Measurements from ENCODE around the gene EMC7.

DNA sequence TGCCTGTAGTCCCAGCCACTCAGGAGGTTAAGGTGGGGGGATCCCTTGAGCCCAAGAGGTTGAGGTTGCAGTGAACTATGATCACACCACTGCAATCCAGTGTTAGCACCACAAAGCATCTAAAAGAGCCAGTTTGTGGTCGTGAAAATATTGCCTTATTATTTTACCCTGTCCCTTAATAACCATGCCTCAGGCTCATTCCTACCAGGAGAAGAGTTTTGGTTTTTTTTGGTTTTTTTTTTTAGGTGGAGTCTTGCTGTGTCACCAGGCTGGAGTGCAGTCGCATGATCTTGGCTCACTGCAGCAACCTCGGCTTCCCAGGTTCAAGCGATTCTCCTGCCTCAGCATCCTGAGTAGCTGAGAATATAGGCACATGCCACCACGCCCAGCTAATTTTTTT lies 44.8 kb downstream of the EMC7 start:
- TF ChIP-seq, protein P1, sequence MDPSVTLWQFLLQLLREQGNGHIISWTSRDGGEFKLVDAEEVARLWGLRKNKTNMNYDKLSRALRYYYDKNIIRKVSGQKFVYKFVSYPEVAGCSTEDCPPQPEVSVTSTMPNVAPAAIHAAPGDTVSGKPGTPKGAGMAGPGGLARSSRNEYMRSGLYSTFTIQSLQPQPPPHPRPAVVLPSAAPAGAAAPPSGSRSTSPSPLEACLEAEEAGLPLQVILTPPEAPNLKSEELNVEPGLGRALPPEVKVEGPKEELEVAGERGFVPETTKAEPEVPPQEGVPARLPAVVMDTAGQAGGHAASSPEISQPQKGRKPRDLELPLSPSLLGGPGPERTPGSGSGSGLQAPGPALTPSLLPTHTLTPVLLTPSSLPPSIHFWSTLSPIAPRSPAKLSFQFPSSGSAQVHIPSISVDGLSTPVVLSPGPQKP (IDR thresholded peaks at IDR 0.05; ENCODE audit: borderline replicate concordance, low read depth, low read length): no peak
- TF ChIP-seq, protein P2, sequence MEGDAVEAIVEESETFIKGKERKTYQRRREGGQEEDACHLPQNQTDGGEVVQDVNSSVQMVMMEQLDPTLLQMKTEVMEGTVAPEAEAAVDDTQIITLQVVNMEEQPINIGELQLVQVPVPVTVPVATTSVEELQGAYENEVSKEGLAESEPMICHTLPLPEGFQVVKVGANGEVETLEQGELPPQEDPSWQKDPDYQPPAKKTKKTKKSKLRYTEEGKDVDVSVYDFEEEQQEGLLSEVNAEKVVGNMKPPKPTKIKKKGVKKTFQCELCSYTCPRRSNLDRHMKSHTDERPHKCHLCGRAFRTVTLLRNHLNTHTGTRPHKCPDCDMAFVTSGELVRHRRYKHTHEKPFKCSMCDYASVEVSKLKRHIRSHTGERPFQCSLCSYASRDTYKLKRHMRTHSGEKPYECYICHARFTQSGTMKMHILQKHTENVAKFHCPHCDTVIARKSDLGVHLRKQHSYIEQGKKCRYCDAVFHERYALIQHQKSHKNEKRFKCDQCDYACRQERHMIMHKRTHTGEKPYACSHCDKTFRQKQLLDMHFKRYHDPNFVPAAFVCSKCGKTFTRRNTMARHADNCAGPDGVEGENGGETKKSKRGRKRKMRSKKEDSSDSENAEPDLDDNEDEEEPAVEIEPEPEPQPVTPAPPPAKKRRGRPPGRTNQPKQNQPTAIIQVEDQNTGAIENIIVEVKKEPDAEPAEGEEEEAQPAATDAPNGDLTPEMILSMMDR (conservative IDR thresholded peaks at IDR 0.05; ENCODE audit: low read depth, low read length): no peak
- TF ChIP-seq MXI1 (IDR thresholded peaks at IDR 0.05; ENCODE audit: borderline replicate concordance, low read depth, low read length): no peak
- no peak for TF ChIP-seq POLR2A (IDR thresholded peaks at IDR 0.05; ENCODE audit: low read depth, low read length)
- no peak for TF ChIP-seq SMC3 (IDR thresholded peaks at IDR 0.05; ENCODE audit: low read depth, low read length)
- TF ChIP-seq RAD21 (IDR thresholded peaks at IDR 0.05; ENCODE audit: low read length): no peak
- no peak for TF ChIP-seq MAFK (IDR thresholded peaks at IDR 0.05; ENCODE audit: low read depth, low read length)
- no peak for TF ChIP-seq CHD1 (IDR thresholded peaks at IDR 0.05; ENCODE audit: low read depth, low read length)
- TF ChIP-seq FOS (IDR thresholded peaks at IDR 0.05; ENCODE audit: low read depth, low read length): no peak
